Thyroid gland (tissue), 4 donors: ENCODE measurements around the gene CD46.

Source experiments
- POLR2A ChIP-seq, 2 donors: fragments of 450-650 bp; IDR thresholded peaks; one replicate each; pipeline ENCODE4 v1.6.1; 2017; ENCODE audit warnings: antibody characterized with exemption in 2 of 2, mild to moderate bottlenecking in 2 of 2, moderate library complexity in 1 of 2
- TF ChIP-seq, protein P1 (sequence below), 6 experiments: fragments of 200-600 bp in 3 of 6; fragments of 450-650 bp in 3 of 6; sonication (generic) in 3 of 6; IDR thresholded peaks; one replicate each; pipeline ENCODE4 v1.5.1; 2016 to 2019; ENCODE audit warnings: antibody characterized with exemption in 6 of 6, mild to moderate bottlenecking in 2 of 6, inconsistent platforms in 1 of 6, moderate library complexity in 1 of 6

DNA sequence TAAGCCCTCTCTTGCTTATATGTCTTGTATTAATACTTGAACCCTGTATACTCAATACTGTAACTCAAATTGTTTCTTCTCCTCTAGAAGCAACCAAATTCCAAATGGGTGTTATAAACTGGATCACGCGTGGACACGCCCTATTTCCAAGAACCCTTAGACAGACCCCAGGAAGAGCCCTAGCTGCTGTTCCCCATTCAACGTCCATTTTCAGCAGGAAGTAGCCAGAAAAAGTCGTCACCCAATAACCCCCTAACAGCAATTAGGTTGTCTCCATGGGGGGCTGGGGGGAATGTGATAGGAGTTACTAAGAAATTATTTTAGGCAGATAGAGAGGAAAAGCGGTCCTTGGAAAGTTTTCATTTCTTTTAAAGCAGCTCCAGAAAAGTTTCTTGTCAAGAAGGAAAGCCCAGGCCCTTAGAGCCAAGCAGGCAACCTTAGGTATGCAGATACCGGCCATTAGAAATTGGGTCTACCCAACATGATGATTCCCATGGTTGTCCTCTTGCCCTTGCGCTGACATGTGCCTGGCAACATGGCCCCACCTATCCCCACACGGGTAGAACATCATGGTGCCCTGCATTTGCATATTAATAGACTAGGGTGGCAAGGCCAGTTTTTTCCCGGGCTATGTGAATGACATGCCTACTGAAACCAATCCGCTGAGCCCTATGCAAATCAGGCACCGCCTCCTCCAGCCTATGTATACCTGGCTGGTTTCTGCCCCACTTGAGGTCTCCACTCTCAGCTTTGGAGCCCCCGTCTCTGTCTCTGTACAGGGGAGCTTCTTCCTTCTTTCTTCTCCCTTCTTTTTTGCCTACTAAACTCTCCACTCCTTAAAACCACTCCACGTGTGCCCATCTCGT, 4.0 kb upstream of the CD46 start:
- TF ChIP-seq, protein P1, sequence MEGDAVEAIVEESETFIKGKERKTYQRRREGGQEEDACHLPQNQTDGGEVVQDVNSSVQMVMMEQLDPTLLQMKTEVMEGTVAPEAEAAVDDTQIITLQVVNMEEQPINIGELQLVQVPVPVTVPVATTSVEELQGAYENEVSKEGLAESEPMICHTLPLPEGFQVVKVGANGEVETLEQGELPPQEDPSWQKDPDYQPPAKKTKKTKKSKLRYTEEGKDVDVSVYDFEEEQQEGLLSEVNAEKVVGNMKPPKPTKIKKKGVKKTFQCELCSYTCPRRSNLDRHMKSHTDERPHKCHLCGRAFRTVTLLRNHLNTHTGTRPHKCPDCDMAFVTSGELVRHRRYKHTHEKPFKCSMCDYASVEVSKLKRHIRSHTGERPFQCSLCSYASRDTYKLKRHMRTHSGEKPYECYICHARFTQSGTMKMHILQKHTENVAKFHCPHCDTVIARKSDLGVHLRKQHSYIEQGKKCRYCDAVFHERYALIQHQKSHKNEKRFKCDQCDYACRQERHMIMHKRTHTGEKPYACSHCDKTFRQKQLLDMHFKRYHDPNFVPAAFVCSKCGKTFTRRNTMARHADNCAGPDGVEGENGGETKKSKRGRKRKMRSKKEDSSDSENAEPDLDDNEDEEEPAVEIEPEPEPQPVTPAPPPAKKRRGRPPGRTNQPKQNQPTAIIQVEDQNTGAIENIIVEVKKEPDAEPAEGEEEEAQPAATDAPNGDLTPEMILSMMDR (IDR thresholded peaks at IDR 0.05), result no peak
- TF ChIP-seq POLR2A (IDR thresholded peaks at IDR 0.05), result no peak
